K562 (cell line): ENCODE data around the gene KIAA0513. TPM values are rescaled to one million over a fixed set of nuclear protein-coding genes. Genes with fewer than 3 reads are reported as not detected.

Experiments
- ARID3B ChIP-seq: fragments of 250-450 bp; sonication (Bioruptor Pico); IDR thresholded peaks from 2 replicates; pipeline ENCODE4 v1.4.0; 2020; ENCODE audit warnings: borderline replicate concordance
- CREBBP ChIP-seq: IDR thresholded peaks from one replicate; pipeline ENCODE4 v1.6.1; 2012; ENCODE audit warnings: low read depth, mild to moderate bottlenecking, control low read depth, inconsistent platforms, low read length
- ETV1 ChIP-seq: fragments of 450-650 bp; conservative IDR thresholded peaks from 2 replicates; pipeline ENCODE4 v1.6.1; 2016; ENCODE audit warnings: missing genetic modification characterization, control low read depth, low read depth, missing compliant biosample characterization
- ETV5 ChIP-seq: sonication (generic); formaldehyde crosslinking; IDR thresholded peaks from 2 replicates; pipeline ENCODE4 v1.4.0; 2020; ENCODE audit warnings: low read depth, mild to moderate bottlenecking, missing genetic modification reagents
- HBP1 ChIP-seq: fragments of 450-650 bp; formaldehyde crosslinking; IDR thresholded peaks from 2 replicates; pipeline ENCODE4 v1.4.0; 2022; ENCODE audit warnings: missing genetic modification characterization
- KLF1 ChIP-seq: fragments of 450-650 bp; IDR thresholded peaks from 2 replicates; pipeline ENCODE4 v1.6.1; 2016; ENCODE audit warnings: missing genetic modification characterization, missing compliant biosample characterization
- MTA1 ChIP-seq: fragments of 450-650 bp; IDR thresholded peaks from 2 replicates; pipeline ENCODE4 v1.6.1; 2017; ENCODE audit warnings: borderline replicate concordance
- NCOA1 ChIP-seq: fragments of 450-650 bp; IDR thresholded peaks from 2 replicates; pipeline ENCODE4 v1.6.1; 2016; ENCODE audit warnings: low read depth
- NONO ChIP-seq, 2 experiments: fragments of 200-400 bp in 1 of 2; fragments of 450-650 bp in 1 of 2; formaldehyde crosslinking in 1 of 2; IDR thresholded peaks; 2 replicates each; pipeline ENCODE4 v1.6.1; 2017; ENCODE audit warnings: low read depth in 2 of 2, mild to moderate bottlenecking in 2 of 2, moderate library complexity in 2 of 2, low read length in 1 of 2
- PHF20 ChIP-seq: fragments of 450-650 bp; IDR thresholded peaks from 2 replicates; pipeline ENCODE4 v1.6.1; 2018; ENCODE audit not compliant: partially characterized antibody
- POLR3G ChIP-seq: IDR thresholded peaks from 2 replicates; pipeline ENCODE4 v1.6.1; 2011; ENCODE audit not compliant: insufficient read length, insufficient replicate concordance; ENCODE audit errors: extremely low read depth
- RBFOX2 ChIP-seq: fragments of 200-400 bp; formaldehyde crosslinking; IDR thresholded peaks from 2 replicates; pipeline ENCODE4 v1.6.1; 2017; ENCODE audit warnings: low read depth, mild to moderate bottlenecking, low read length, moderate library complexity
- RCOR1 ChIP-seq, 2 experiments: IDR thresholded peaks; 2 replicates each; pipeline ENCODE4 v1.6.1; 2012; ENCODE audit warnings: low read depth in 2 of 2, low read length in 2 of 2, borderline replicate concordance in 1 of 2, improper control_type of control experiment in 1 of 2
- SMARCB1 ChIP-seq: IDR thresholded peaks from 2 replicates; pipeline ENCODE4 v1.6.1; 2011; ENCODE audit warnings: improper control_type of control experiment, low read depth; ENCODE audit not compliant: insufficient read length
- ZNF639 ChIP-seq, 2 experiments: fragments of 200-800 bp in 1 of 2; sonication (Bioruptor generic) in 1 of 2; sonication (generic) in 1 of 2; formaldehyde crosslinking in 1 of 2; IDR thresholded peaks in 1 of 2; conservative IDR thresholded peaks in 1 of 2; 2 replicates each; pipeline versions ENCODE4 v1.5.0 to v1.6.1; 2016 to 2020; ENCODE audit warnings: missing compliant biosample characterization in 1 of 2, missing genetic modification characterization in 1 of 2, missing genetic modification reagents in 1 of 2
- ZNF764 ChIP-seq: fragments of 250-450 bp; sonication (Bioruptor Pico); IDR thresholded peaks from 2 replicates; pipeline ENCODE4 v1.4.0; 2020; ENCODE audit warnings: low read depth, mild to moderate bottlenecking, moderate library complexity
- ZNF79 ChIP-seq: fragments of 250-450 bp; sonication (Bioruptor Pico); IDR thresholded peaks from 2 replicates; pipeline ENCODE4 v1.4.0; 2020; ENCODE audit warnings: low read depth, mild to moderate bottlenecking, moderate library complexity
- polyA plus RNA-seq, 8 experiments: library from polyadenylated mRNA; depleted of rRNA in 4 of 8; stranded (reverse) in 5 of 8; unstranded in 3 of 8; fragments of >200 nt; fragmentation: Nextera tagmentation in 2 of 8; fragmentation: Illumina TruSeq in 1 of 8; extraction: Ambion mirVana in 2 of 8; extraction: Trizol in 1 of 8; gene quantifications; 2 replicates each; pipeline versions ENCODE4 v1.2.1 to v1.2.3, GENCODE V29; 2011 to 2014; ENCODE audit warnings: inconsistent platforms in 1 of 8, missing spikeins in 1 of 8
- total RNA-seq, 7 experiments: library from RNA; depleted of rRNA in 6 of 7; stranded (reverse); fragments of >200 nt in 6 of 7; fragmentation: Illumina TruSeq in 2 of 7; extraction: Trizol in 2 of 7; gene quantifications; 2 replicates each; pipeline versions ENCODE4 v1.2.1 to v1.2.3, GENCODE V29; 2011 to 2021; ENCODE audit warnings: low replicate concordance in 1 of 7
- TF ChIP-seq, protein P1 (sequence below): conservative IDR thresholded peaks from 2 replicates; pipeline ENCODE4 v1.6.1; 2011; ENCODE audit warnings: low read depth, mild to moderate bottlenecking, low read length; ENCODE audit not compliant: control insufficient read depth
- TF ChIP-seq, protein P2 (sequence below): sonication (generic); formaldehyde crosslinking; IDR thresholded peaks from 2 replicates; pipeline ENCODE4 v1.8.0; 2022; ENCODE audit warnings: mild to moderate bottlenecking, missing genetic modification reagents

Gene KIAA0513
- total and polyA plus RNA-seq, 9 of the 15 experiments (the other 6 are each of a cell fraction or from before 2014, with no cell fraction given) = 0.18 to 13.7 (median 10.2) TPM

DNA sequence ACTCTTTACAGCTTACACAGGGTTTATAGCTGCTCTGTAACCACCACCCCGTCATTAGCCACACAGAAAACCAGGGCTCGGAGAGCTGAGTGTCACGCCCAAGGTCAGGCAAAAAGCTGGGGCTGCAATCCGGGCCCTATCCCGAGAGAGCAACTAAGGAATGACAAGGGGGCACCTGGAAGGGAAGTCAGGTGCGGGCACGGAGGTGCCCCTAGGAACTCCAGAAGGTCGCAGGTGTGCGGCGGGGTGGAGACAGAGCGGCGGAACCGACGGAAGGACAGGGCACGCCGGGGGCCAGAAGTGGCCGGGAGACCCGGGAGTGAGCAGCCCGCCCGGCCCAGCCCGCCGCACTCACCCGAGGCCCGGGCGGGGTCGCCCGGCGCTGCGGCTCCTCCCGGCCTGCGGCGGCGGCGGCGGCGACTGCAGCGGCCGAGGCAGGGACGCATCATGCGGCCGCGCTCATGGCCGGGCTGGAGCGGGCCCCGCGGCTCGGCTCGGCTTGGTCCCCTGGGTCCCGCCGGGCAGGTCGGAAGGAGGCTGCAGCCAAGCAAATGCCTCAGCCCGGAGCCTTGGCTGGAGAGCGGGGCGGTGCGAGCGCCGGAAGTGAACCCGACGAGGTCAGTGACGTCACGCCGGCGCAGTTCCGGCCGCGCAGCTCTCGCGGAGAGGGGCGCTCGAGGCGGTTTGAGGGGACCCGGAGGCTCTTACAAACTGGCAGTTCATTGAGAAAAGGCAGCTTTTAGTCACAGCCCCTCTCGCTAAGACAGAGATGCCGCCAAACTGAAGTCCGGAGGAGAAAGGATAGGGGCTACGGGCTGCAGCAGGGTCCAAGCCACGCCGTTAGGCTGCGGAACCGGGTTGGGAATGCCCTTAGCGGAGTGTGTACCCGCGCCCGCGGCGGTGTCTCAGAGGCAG lies 16.4 kb upstream of the KIAA0513 start, which contains the start of gene ZDHHC7 (continued):
- TF ChIP-seq RBFOX2 (peak; percentile 94), POLR3G (no peak), SMARCB1 (no peak), ARID3B (CRISPR knock-in tag) (peak; percentile 83; the same call in 1 of the 2 replicates), HBP1 (peak; percentile 51; the same call in 1 of the 2 replicates), ETV1 (tag) (peak; percentile 88), KLF1 (tag) (peak; percentile 65; the same call in 1 of the 2 replicates), MTA1 (peak; percentile 79; the same call in 1 of the 2 replicates), ZNF639 (CRISPR knock-in tag; conservative IDR thresholded peaks at IDR 0.05 in 1 of 2, IDR thresholded peaks at IDR 0.05 in 1 of 2) (peak in 1 of 2 experiments; percentile 89; a peak in 2 of 4 replicates), PHF20 (peak; percentile 88), RCOR1 (IDR thresholded peaks at IDR 0.05; ENCODE audit: borderline replicate concordance in 1 of 2, low read depth in 2 of 2, low read length in 2 of 2) (0 out of 4 replicates have a peak, but pooled peaks of 1 of the 2 experiments have one; percentile 15), ZNF764 (CRISPR knock-in tag) (0 out of 2 replicates have a peak, but pooled peaks have one; percentile 31), NCOA1 (peak; percentile 81), CREBBP (no peak), NONO (IDR thresholded peaks at IDR 0.05; ENCODE audit: low read depth in 2 of 2, low read length in 1 of 2) (peak in 1 of 2 experiments; percentile 92; a peak in 2 of 4 replicates), ZNF79 (CRISPR knock-in tag) (peak; percentile 49; the same call in 1 of the 2 replicates), ETV5 (CRISPR knock-in tag) (peak; percentile 86)
- TF ChIP-seq, protein P1, sequence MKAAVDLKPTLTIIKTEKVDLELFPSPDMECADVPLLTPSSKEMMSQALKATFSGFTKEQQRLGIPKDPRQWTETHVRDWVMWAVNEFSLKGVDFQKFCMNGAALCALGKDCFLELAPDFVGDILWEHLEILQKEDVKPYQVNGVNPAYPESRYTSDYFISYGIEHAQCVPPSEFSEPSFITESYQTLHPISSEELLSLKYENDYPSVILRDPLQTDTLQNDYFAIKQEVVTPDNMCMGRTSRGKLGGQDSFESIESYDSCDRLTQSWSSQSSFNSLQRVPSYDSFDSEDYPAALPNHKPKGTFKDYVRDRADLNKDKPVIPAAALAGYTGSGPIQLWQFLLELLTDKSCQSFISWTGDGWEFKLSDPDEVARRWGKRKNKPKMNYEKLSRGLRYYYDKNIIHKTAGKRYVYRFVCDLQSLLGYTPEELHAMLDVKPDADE = peak; percentile 72
- TF ChIP-seq, protein P2, sequence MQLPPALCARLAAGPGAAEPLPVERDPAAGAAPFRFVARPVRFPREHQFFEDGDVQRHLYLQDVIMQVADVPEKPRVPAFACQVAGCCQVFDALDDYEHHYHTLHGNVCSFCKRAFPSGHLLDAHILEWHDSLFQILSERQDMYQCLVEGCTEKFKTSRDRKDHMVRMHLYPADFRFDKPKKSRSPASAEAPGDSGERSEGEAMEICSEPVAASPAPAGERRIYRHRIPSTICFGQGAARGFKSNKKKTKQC = peak; percentile 18
